Cardiac fibroblast (primary cell): Measurements from ENCODE around the gene PATJ.

Experiments used
- DNase-seq, 2 donors: peaks; one replicate each; pipeline versions ENCODE4 v3.0.0 to v3.0.0-alpha.2; 2010; ENCODE audit warnings: low read depth in 2 of 2
- H3K4me3 ChIP-seq, 2 donors: replicated peaks in 1 of 2; 1 replicate in 1 of 2; 2 replicates in 1 of 2; pipeline ENCODE4 v1.5.1; 2011; ENCODE audit warnings: low read depth in 2 of 2, low read length in 2 of 2, mild to moderate bottlenecking in 2 of 2, moderate library complexity in 1 of 2
- TF ChIP-seq, protein P1 (sequence below): IDR thresholded peaks from one replicate; pipeline ENCODE4 v1.5.1; 2011; ENCODE audit warnings: low read depth, mild to moderate bottlenecking, low read length, inconsistent platforms

PATJ gene

DNA sequence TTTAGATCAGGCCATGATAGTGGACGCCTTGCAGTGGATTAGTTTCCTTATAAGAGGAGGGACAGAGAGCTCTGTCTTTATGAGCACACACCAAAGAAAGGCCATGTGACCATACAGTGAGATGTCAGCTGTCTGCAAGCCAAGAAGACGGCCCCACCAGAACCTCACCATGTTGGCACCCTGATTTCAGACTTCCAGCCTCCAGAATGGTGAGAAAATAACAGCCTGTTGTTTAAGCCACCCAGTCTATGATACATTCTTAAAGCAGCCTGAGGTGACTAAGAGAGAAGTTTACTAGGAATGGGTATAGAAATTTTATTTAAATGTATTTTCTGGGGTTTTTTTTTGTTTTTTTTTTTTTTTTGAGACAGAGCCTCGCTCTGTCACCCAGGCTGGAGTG is 481.9 kb downstream of the PATJ start:
- no peak for DNase-seq
- TF ChIP-seq, protein P1, sequence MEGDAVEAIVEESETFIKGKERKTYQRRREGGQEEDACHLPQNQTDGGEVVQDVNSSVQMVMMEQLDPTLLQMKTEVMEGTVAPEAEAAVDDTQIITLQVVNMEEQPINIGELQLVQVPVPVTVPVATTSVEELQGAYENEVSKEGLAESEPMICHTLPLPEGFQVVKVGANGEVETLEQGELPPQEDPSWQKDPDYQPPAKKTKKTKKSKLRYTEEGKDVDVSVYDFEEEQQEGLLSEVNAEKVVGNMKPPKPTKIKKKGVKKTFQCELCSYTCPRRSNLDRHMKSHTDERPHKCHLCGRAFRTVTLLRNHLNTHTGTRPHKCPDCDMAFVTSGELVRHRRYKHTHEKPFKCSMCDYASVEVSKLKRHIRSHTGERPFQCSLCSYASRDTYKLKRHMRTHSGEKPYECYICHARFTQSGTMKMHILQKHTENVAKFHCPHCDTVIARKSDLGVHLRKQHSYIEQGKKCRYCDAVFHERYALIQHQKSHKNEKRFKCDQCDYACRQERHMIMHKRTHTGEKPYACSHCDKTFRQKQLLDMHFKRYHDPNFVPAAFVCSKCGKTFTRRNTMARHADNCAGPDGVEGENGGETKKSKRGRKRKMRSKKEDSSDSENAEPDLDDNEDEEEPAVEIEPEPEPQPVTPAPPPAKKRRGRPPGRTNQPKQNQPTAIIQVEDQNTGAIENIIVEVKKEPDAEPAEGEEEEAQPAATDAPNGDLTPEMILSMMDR, result no peak
- no peak overlapping the region for H3K4me3 ChIP-seq

- TF ChIP-seq, protein P1, result no peak
- DNase-seq, result no peak
- H3K4me3 ChIP-seq, result no peak overlapping the region
Observed at GRCh38 chr1:62227496-62227895, 485.2 kb downstream of the PATJ start.
